ENCODE results near the gene LRRK1.

GRCh38 chr15:100981086-100981485 is 61.9 kb downstream of the LRRK1 start:
- TF ChIP-seq CTCF (IDR thresholded peaks at IDR 0.05) (no peak), USF1 (CRISPR knock-in tag; IDR thresholded peaks at IDR 0.05) (no peak), STAT6 (CRISPR knock-in tag; conservative IDR thresholded peaks at IDR 0.05; ENCODE audit: low read depth) (no peak), ESRRA (CRISPR knock-in tag; IDR thresholded peaks at IDR 0.05; ENCODE audit: borderline replicate concordance) (no peak), ATF2 (CRISPR knock-in tag; IDR thresholded peaks at IDR 0.05; ENCODE audit: borderline replicate concordance, low read depth) (no peak), ATF6 (CRISPR knock-in tag; IDR thresholded peaks at IDR 0.05) (no peak)

Measured in WTC11 (cell line).